ENCODE data around the gene RERE.

GRCh38 chr1:8560035-8560434, 257.4 kb downstream of the RERE start:
- no peak for TF ChIP-seq CTCF (IDR thresholded peaks at IDR 0.05; ENCODE audit: poor library complexity)
- TF ChIP-seq EZH2phosphoT487 (IDR thresholded peaks at IDR 0.05; ENCODE audit: low read depth, severe bottlenecking, unreplicated experiment) = no peak

Data from hepatocyte (in vitro differentiated cells).